Fibroblast of lung (primary cell): Measurements from ENCODE around the gene SNRPD3. TPM values are rescaled to one million over a fixed set of nuclear protein-coding genes. Genes with fewer than 3 reads are reported as not detected.

Source experiments
- DNase-seq, 2 donors: peaks; one replicate each; pipeline versions ENCODE4 v3.0.0 to v3.0.0-alpha.2; 2010; ENCODE audit warnings: low read depth in 2 of 2
- H2AFZ ChIP-seq: 2 replicates; pipeline ENCODE4 v1.5.1; 2012; ENCODE audit warnings: low read length, control low read depth, inconsistent platforms
- H3K27ac ChIP-seq: 2 replicates; pipeline ENCODE4 v1.5.1; 2011; ENCODE audit warnings: low read length, control low read depth; ENCODE audit not compliant: insufficient read depth
- H3K27me3 ChIP-seq: 2 replicates; pipeline ENCODE4 v1.5.1; 2011; ENCODE audit warnings: mild to moderate bottlenecking, low read length; ENCODE audit not compliant: control insufficient read depth, insufficient read depth
- H3K36me3 ChIP-seq: 2 replicates; pipeline ENCODE4 v1.5.1; 2011; ENCODE audit warnings: low read length; ENCODE audit not compliant: control insufficient read depth, insufficient read depth
- H3K4me1 ChIP-seq: 2 replicates; pipeline ENCODE4 v1.5.1; 2011; ENCODE audit warnings: low read length; ENCODE audit not compliant: control insufficient read depth, insufficient read depth; ENCODE audit errors: extremely low read depth
- H3K4me2 ChIP-seq: 2 replicates; pipeline ENCODE4 v1.5.1; 2011; ENCODE audit warnings: low read length, control low read depth; ENCODE audit not compliant: insufficient read depth; ENCODE audit errors: extremely low read depth
- H3K4me3 ChIP-seq, 4 experiments: fragments of 200-600 bp in 1 of 4; sonication (generic) in 1 of 4; replicated peaks in 1 of 4; 2 replicates each; pipeline ENCODE4 v1.5.1; 2011 to 2016; ENCODE audit warnings: low read length in 4 of 4, low read depth in 3 of 4, mild to moderate bottlenecking in 3 of 4, control low read depth in 2 of 4, inconsistent platforms in 1 of 4, mixed read lengths in 1 of 4; ENCODE audit not compliant: insufficient read depth in 1 of 4; ENCODE audit errors: control extremely low read depth in 1 of 4
- H3K79me2 ChIP-seq: 2 replicates; pipeline ENCODE4 v1.5.1; 2012; ENCODE audit warnings: mild to moderate bottlenecking, low read length, inconsistent platforms; ENCODE audit not compliant: control insufficient read depth, insufficient read depth
- H3K9ac ChIP-seq: 2 replicates; pipeline ENCODE4 v1.5.1; 2011; ENCODE audit warnings: mild to moderate bottlenecking, low read length, control low read depth; ENCODE audit not compliant: insufficient read depth
- H3K9me3 ChIP-seq: 2 replicates; pipeline ENCODE4 v1.5.1; 2012; ENCODE audit warnings: low read depth, low read length; ENCODE audit not compliant: control insufficient read depth, insufficient read depth
- H4K20me1 ChIP-seq: 2 replicates; pipeline ENCODE4 v1.5.1; 2011; ENCODE audit warnings: low read length; ENCODE audit not compliant: control insufficient read depth, insufficient read depth; ENCODE audit errors: extremely low read depth
- EZH2 ChIP-seq: IDR thresholded peaks from 2 replicates; pipeline ENCODE4 v1.5.1; 2012; ENCODE audit warnings: low read length, control low read depth, mild to moderate bottlenecking; ENCODE audit errors: missing control alignments
- polyA plus RNA-seq, 2 donors: library from polyadenylated mRNA; depleted of rRNA in 1 of 2; stranded (reverse) in 1 of 2; unstranded in 1 of 2; fragments of >200 nt; gene quantifications; 2 replicates each; pipeline ENCODE4 v1.2.1, GENCODE V29; 2011 to 2012; ENCODE audit warnings: missing spikeins in 1 of 2
- total RNA-seq: library from RNA; depleted of rRNA; stranded (reverse); fragments of >200 nt; gene quantifications from 2 replicates; pipeline ENCODE4 v1.2.1, GENCODE V29; 2014
- TF ChIP-seq, protein P1 (sequence below), 2 donors: IDR thresholded peaks in 1 of 2; conservative IDR thresholded peaks in 1 of 2; 1 replicate in 1 of 2; 2 replicates in 1 of 2; pipeline ENCODE4 v1.5.1; 2011 to 2012; ENCODE audit warnings: low read length in 2 of 2, control low read depth in 1 of 2, inconsistent platforms in 1 of 2, low read depth in 1 of 2, mild to moderate bottlenecking in 1 of 2

The SNRPD3 gene
- total and polyA plus RNA-seq, 2 donors (not counting 1 experiment from before 2014, with no cell fraction given): 114 to 151 TPM

DNA sequence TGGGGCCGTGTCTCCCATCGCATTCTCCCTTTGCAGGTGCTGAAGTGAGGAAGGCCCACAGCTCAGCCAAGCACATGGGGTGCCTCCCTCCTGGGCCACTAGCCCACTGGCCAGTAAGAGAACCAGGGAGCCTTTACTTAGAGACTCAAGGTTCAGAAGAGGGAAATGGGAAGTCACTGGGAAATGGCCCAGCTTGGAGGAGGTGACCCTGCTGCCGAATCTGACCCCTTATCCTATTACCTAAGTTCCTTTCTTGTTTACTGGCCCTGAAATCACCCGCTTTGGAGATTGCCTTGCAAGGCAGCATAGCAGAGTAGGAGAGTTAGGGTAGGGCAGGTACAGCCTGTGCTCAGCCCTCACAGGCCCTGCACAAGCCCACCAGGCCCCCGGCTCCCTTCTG lies 36.3 kb upstream of the SNRPD3 start:
- Histone ChIP-seq H3K27ac (no peak overlapping the region), H3K4me3 (no peak overlapping the region), H3K4me1 (no peaks in the 10 kb centered on the region), H2AFZ (no peak overlapping the region), H3K27me3 (peaks cover 2% of the 10 kb centered on the region), H3K9me3 (no peaks in the 10 kb centered on the region), H3K4me2 (no peak overlapping the region), H3K9ac (no peak overlapping the region), H3K79me2 (no peaks in the 10 kb centered on the region), H4K20me1 (no peaks in the 10 kb centered on the region), H3K36me3 (no peaks in the 10 kb centered on the region)
- no peak for TF ChIP-seq EZH2
- TF ChIP-seq, protein P1, sequence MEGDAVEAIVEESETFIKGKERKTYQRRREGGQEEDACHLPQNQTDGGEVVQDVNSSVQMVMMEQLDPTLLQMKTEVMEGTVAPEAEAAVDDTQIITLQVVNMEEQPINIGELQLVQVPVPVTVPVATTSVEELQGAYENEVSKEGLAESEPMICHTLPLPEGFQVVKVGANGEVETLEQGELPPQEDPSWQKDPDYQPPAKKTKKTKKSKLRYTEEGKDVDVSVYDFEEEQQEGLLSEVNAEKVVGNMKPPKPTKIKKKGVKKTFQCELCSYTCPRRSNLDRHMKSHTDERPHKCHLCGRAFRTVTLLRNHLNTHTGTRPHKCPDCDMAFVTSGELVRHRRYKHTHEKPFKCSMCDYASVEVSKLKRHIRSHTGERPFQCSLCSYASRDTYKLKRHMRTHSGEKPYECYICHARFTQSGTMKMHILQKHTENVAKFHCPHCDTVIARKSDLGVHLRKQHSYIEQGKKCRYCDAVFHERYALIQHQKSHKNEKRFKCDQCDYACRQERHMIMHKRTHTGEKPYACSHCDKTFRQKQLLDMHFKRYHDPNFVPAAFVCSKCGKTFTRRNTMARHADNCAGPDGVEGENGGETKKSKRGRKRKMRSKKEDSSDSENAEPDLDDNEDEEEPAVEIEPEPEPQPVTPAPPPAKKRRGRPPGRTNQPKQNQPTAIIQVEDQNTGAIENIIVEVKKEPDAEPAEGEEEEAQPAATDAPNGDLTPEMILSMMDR (conservative IDR thresholded peaks at IDR 0.05 in 1 of 2, IDR thresholded peaks at IDR 0.05 in 1 of 2; ENCODE audit: low read depth in 1 of 2, low read length in 2 of 2): no peak
- no peak for DNase-seq

DNA sequence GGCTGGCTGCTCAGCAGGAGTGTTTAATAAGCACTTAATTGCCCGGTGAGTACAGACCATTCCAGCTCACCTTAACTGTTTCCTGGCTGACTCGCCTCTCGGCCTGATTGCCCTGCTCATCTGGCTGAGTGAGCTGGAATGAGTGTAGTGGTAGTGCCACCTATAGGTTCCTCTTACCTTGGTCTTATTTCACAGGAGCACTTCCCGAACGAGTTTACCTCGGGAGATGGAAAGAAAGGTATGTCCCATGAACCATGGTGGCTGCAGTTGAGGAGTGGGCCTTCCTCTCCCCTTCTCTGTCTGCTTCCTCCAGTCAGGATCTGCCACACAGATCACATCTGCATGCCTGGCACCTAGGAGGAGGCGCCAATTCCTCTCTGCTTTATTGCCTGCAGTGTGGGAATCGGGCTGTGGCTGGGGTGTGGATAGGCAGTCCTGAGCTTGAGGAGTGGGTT lies 34.0 kb upstream of the SNRPD3 start:
- Histone ChIP-seq H2AFZ (no peak overlapping the region), H4K20me1 (no peaks in the 10 kb centered on the region), H3K27ac (no peak overlapping the region), H3K9me3 (no peaks in the 10 kb centered on the region), H3K27me3 (no peaks in the 10 kb centered on the region), H3K9ac (no peak overlapping the region), H3K4me1 (peaks cover 4% of the 10 kb centered on the region), H3K4me3 (no peak overlapping the region), H3K4me2 (no peak overlapping the region), H3K36me3 (no peaks in the 10 kb centered on the region), H3K79me2 (no peaks in the 10 kb centered on the region)
- TF ChIP-seq, protein P1 (conservative IDR thresholded peaks at IDR 0.05 in 1 of 2, IDR thresholded peaks at IDR 0.05 in 1 of 2; ENCODE audit: low read depth in 1 of 2, low read length in 2 of 2): peak; percentile 25 to 43
- TF ChIP-seq EZH2: no peak
- peak; percentile 52 to 62 for DNase-seq

DNA sequence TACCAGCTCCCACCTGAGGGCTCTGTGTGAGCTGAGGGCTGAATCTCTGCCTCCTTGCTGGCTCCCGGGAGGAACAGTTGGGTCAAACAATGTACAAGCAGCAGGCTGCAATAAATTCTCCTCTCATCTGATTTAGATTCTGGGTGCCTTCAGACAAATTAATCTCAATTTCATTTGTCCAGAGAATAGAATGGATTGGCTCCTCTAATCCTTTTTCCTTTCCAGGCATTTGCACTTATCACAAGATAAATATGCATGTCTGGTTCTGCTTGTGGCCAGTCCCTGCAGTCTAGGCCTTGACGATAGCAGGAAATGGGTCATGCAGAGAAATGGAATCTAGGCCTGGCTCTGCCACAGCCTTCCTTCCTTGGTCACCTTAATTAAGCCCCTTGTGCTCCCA lies 31.9 kb upstream of the SNRPD3 start:
- Histone ChIP-seq H3K9ac (no peak overlapping the region), H3K36me3 (no peaks in the 10 kb centered on the region), H3K27me3 (no peaks in the 10 kb centered on the region), H4K20me1 (no peaks in the 10 kb centered on the region), H3K4me1 (peaks cover 4% of the 10 kb centered on the region), H3K27ac (no peak overlapping the region), H3K4me2 (no peak overlapping the region), H3K4me3 (no peak overlapping the region), H3K9me3 (no peaks in the 10 kb centered on the region), H3K79me2 (no peaks in the 10 kb centered on the region), H2AFZ (no peak overlapping the region)
- TF ChIP-seq, protein P1 (conservative IDR thresholded peaks at IDR 0.05 in 1 of 2, IDR thresholded peaks at IDR 0.05 in 1 of 2; ENCODE audit: low read depth in 1 of 2, low read length in 2 of 2): no peak
- no peak for TF ChIP-seq EZH2
- peak in 1 of 2 donors; percentile 86 for DNase-seq
